AG04450 (cell line): Measurements from ENCODE around the gene C3orf18. TPM values are rescaled to one million over a fixed set of nuclear protein-coding genes. Genes with fewer than 3 reads are reported as not detected.

Experiments
- CTCF ChIA-PET: fragments of 300-600, 350-600 bp; formaldehyde crosslinking; extraction: SDS; loops from one replicate; lab custom pipeline; 2022; ENCODE audit warnings: antibody characterized with exemption, inconsistent platforms; lab: Charles Lee
- POLR2A ChIA-PET: fragments of 350-600 bp; formaldehyde crosslinking; extraction: SDS; loops from one replicate; lab custom pipeline; 2021; ENCODE audit warnings: antibody characterized with exemption, inconsistent platforms; lab: Yijun Ruan, JAX
- DNase-seq: peaks from one replicate; pipeline ENCODE4 v3.0.0-alpha.2; 2011; ENCODE audit warnings: low read depth, low spot score
- H3K27ac ChIP-seq: one replicate; pipeline ENCODE4 v1.5.1; 2012; ENCODE audit warnings: low read depth, low read length, control low read depth
- H3K27me3 ChIP-seq: one replicate; pipeline ENCODE4 v1.6.0; 2012; ENCODE audit warnings: low read length; ENCODE audit not compliant: control insufficient read depth, insufficient read depth
- H3K4me3 ChIP-seq: 2 replicates; pipeline ENCODE4 v1.5.1; 2011; ENCODE audit warnings: mild to moderate bottlenecking, low read depth, low read length, control low read depth
- H3K9me3 ChIP-seq: 2 replicates; pipeline ENCODE4 v1.5.1; 2012; ENCODE audit warnings: low read length; ENCODE audit not compliant: control insufficient read depth, insufficient read depth
- polyA plus RNA-seq: library from polyadenylated mRNA; depleted of rRNA; stranded (reverse); fragments of >200 nt; gene quantifications from 2 replicates; pipeline ENCODE4 v1.2.3, GENCODE V29; 2011
- TF ChIP-seq, protein P1 (sequence below): IDR thresholded peaks from 2 replicates; pipeline ENCODE4 v1.5.1; 2011; ENCODE audit warnings: low read depth, low read length, control low read depth, inconsistent platforms

The C3orf18 gene
- polyA plus RNA-seq, 1 experiment = 10.0 TPM

DNA sequence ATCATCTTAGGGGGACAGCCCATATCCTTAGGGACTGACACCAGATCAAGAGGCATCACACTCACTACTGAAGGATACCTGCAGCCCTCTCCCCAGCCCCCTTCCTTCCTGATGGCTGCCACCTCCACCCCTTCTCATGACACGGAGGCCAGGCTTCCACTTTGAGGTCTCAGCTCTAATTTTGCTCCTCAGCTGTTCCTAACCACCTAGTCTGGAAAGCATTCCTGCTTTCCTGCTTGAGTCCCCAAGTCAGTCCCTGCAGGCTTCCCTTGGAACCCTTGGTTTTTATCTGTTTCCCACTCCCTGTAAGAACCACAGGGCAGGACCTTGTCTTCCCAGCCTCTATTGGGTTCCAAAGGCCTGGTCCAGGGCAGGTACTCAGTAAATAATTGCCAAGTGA, 3.2 kb downstream of the C3orf18 start:
- DNase-seq = no peak
- ChIA-PET POLR2A (no interaction called here), CTCF (interaction anchor here (1.0 to 1.7 kb wide), 2 partner anchors 15 to 22 kb away, joined by 3 to 7 read pairs; no protein-coding TSS in a partner anchor)
- TF ChIP-seq, protein P1, sequence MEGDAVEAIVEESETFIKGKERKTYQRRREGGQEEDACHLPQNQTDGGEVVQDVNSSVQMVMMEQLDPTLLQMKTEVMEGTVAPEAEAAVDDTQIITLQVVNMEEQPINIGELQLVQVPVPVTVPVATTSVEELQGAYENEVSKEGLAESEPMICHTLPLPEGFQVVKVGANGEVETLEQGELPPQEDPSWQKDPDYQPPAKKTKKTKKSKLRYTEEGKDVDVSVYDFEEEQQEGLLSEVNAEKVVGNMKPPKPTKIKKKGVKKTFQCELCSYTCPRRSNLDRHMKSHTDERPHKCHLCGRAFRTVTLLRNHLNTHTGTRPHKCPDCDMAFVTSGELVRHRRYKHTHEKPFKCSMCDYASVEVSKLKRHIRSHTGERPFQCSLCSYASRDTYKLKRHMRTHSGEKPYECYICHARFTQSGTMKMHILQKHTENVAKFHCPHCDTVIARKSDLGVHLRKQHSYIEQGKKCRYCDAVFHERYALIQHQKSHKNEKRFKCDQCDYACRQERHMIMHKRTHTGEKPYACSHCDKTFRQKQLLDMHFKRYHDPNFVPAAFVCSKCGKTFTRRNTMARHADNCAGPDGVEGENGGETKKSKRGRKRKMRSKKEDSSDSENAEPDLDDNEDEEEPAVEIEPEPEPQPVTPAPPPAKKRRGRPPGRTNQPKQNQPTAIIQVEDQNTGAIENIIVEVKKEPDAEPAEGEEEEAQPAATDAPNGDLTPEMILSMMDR = no peak
- H3K27ac ChIP-seq = no peak overlapping the region
- no peaks in the 10 kb centered on the region for H3K27me3 ChIP-seq
- no peaks in the 10 kb centered on the region for H3K9me3 ChIP-seq
- no peak overlapping the region for H3K4me3 ChIP-seq

DNA sequence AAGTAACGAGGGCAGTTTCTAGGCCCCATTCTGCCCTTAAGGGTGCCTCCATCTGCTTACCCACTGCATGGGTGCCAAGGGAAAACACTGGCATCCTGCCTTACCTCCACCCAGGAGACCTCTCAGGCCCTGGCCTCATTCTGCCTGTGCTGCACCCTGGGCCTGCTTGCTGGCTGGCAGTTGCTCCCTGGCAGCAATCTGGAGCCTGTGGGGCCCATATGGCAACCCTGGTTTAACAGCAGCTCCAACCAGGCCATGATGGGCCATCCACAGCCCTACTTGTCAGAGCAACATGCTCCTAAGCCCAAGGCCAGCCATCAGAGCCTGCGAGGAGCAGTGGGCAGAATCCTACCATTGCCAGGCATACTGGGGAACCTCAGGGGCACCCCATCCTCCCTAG, 3.7 kb downstream of the C3orf18 start:
- no peaks in the 10 kb centered on the region for H3K27me3 ChIP-seq
- no peak overlapping the region for H3K4me3 ChIP-seq
- CTCF ChIA-PET = interaction anchor here (1.0 to 1.7 kb wide), 3 partner anchors 14 to 22 kb away, joined by 3 to 7 read pairs (median 7); no protein-coding TSS in a partner anchor
- no peak overlapping the region for H3K27ac ChIP-seq
- no peaks in the 10 kb centered on the region for H3K9me3 ChIP-seq
- POLR2A ChIA-PET = interaction anchor here (0.7 kb wide), 1 partner anchor 43 kb away, joined by 4 read pairs; no protein-coding TSS in a partner anchor
- no peak for DNase-seq
- TF ChIP-seq, protein P1 = no peak

DNA sequence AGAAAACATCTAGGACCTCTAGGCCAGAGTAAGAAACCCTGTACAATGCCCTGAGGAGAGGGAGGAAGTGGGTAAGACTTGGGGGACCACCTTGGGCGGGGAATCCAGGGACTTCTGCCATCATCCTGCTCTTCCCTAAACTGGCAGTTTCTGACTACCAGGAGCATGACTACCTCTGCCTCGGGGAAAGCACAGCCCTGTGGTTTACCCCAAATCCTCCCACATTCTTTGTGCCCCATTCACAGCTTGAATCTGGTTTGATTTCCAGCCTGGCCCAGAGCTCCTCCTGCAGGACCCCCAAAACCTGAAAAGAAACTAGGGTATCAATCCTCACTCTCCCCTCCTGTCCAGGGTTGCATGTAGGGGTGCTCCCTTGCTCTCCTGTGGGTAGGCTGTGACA, 4.7 kb downstream of the C3orf18 start:
- TF ChIP-seq, protein P1 = no peak
- Histone ChIP-seq H3K27me3 (no peaks in the 10 kb centered on the region), H3K27ac (no peak overlapping the region), H3K4me3 (no peak overlapping the region), H3K9me3 (no peaks in the 10 kb centered on the region)
- POLR2A ChIA-PET = no interaction called here
- CTCF ChIA-PET = interaction anchor here (1.3 kb wide), 1 partner anchor 19 kb away, joined by 7 read pairs; no protein-coding TSS in a partner anchor
- no peak for DNase-seq

DNA sequence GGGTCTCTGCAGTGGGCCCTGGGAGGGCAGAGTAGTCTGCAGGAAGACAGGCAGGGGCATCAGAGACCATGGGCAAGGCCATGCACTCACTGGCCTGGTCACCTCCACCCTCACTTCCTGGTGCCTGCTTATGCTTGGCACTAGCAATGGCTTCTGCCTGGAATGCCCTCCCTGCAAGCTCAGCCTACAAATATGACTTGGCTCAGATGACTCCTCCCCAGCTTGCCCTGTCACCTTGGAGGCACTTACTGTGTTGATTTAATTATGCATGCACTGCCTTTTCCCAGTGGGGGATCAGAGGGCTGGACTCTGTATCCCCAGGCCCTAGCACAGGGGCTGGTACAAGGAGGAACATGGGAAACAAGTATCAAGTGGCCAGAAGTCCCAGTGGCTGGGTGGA, 7.8 kb downstream of the C3orf18 start:
- TF ChIP-seq, protein P1 = no peak
- DNase-seq = no peak
- peaks cover 10% of the 10 kb centered on the region for H3K27me3 ChIP-seq
- no peak overlapping the region for H3K4me3 ChIP-seq
- no peak overlapping the region for H3K27ac ChIP-seq
- no peaks in the 10 kb centered on the region for H3K9me3 ChIP-seq
- CTCF ChIA-PET = interaction anchor here (1.3 kb wide), 1 partner anchor 21 kb away, joined by 5 read pairs; no protein-coding TSS in a partner anchor
- POLR2A ChIA-PET = no interaction called here

DNA sequence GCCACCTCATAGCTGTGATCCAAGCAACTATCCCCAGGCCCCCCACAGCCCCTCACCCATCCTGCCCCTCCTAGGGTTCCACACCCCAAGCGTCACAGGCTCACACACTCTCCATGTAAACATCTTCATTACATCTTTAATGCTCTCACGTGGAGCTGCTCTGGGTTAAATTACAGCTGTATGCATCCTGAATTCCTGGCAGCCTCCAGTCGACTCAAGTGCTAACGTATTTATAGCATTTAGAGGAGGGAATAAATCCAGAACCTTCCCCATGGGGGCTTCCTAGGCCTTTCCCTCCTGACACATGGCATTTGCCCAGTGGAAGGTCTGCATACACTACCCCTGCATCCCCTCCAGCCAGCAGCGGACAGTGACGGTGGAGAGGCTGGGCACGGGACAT, 9.6 kb downstream of the C3orf18 start:
- TF ChIP-seq, protein P1 = no peak
- no peaks in the 10 kb centered on the region for H3K9me3 ChIP-seq
- H3K27ac ChIP-seq = no peak overlapping the region
- DNase-seq = no peak
- ChIA-PET POLR2A (interaction anchor here (0.6 to 1.5 kb wide), 2 partner anchors 54 to 59 kb away, joined by 3 read pairs; partner anchors contain the start of gene CISH), CTCF (interaction anchor here (1.3 to 1.6 kb wide), 2 partner anchors 10 to 16 kb away, joined by 3 to 11 read pairs; partner anchors contain the start of gene C3orf18)
- no peak overlapping the region for H3K4me3 ChIP-seq
- H3K27me3 ChIP-seq = peaks cover 11% of the 10 kb centered on the region
